ENCODE results near the gene PKNOX1.
"Not testable (repeated sequence)": the region's sequence is repeated elsewhere in the genome, so short reads cannot be mapped to it uniquely, and the experiment has no call there.

Gene PKNOX1

DNA sequence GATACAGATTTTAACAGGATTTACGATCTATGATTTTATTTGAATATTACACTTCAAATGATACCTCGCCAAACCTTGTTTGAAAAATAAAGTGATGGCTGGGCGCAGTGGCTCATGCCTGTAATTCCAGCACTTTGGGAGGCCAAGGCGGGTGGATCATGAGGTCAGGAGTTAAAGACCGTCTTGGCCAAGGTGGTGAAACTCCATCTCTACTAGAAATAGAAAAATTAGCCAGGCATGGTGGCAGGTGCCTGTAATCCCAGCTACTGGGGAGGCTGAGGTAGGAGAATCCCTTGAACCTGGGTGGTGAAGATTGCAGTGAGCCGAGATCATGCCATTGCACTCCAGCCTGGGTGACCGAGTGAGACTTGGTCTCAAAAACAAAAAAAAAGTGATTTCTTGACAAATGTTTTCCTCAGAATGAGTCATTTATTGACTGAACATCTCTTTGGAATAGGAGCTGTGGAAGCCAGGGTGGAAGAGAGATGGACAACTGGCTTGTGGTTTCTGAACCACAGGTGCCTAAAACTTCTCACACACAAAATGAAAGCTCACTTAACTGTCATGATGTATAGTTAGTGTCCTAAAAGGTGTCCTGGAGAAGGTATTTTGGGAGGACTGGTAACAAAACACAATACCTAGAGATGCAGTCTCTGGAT lies 11.9 kb downstream of the PKNOX1 start:
- DNase-seq = no peak

DNA sequence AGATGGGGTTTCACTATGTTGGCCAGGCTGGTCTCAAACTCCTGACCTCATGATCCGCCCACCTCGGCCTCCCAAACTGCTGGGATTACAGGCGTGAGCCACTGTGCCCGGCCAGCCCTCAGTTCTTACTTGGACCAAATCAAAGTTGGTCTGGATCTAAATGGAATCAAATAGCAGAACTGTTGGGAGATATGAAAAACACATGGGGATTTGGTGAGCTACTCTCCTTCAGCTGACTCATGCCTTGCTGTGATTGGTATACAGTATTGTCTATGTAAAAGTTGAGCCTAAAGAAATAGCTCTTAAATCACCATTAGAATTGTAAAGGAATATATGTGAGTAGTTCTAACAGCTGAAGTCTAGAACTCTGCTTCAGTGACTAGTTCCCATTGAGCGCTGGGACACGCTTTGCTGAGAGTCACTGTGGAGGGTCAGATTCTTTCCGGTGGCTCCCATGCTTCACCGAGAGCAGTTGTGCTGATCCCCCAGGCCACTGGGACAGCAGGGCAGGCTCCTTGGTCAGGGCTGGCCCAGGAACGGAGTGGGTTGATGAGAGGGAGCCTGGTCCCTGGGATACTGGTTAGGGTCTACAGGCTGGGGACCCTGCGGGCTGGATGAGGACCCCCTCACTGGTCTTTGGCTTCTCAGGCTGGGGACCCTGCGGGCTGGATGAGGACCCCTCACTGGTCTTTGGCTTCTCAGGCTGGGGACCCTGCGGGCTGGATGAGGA lies 14.0 kb downstream of the PKNOX1 start:
- DNase-seq = no peak

DNA sequence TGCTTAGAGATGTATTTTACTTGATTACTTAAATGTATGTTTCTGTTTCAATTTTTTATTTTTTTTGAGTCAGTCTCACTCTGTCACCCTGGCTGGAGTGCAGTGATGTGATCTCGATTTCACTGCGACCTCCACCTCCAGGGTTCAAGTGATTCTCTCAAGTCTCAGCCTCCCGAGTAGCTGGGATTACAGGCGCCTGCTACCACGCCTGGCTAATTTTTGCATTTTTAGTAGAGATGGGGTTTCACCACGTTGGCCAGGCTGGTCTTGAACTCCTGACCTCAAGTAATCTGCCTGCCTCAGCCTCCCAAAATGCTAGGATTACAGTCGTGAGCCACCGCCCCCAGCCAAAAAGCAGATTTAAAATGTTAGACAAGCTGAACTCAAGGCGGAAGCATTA lies 15.0 kb downstream of the PKNOX1 start:
- DNase-seq = not testable (repeated sequence)

DNA sequence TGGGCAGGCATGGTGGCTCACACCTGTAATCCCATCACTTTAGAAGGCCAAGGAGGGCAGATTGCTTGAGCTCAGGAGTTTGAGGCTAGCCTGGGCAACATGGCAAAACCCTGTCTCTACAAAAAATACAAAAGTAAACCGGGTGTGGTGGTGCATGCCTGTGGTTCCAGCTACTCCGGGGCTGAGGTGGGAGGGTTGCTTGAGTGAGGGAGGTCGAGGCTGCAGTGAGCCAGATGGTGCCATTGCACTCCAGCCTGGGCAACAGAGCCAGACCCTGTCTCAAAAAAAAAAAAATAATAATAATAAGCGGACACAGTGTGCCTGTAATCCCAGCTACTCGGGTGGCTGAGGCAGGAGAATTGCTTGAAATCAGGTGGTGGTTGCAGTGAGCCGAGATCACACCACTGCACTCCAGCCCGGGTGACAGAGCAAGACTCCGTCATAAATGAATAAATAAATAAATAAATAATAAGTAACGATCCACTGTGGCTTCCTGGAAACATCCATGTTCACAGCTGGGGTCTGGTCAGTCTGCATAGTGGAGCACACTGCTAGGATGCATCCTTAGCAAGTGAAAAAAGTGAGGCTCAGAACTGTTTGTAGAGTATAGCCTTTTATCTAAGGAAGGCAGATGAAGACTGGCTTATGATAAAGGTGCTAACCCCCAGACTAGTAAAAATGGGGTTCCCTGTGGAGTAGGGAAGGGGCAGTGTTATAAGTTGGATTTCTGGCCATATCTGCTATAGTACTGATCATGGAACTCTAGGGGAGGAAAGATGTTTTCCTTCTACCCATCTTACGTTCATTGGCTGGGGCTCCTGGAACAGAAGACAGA lies 15.7 kb downstream of the PKNOX1 start:
- peak in 1 of 2 donors; percentile 17 for DNase-seq

DNA sequence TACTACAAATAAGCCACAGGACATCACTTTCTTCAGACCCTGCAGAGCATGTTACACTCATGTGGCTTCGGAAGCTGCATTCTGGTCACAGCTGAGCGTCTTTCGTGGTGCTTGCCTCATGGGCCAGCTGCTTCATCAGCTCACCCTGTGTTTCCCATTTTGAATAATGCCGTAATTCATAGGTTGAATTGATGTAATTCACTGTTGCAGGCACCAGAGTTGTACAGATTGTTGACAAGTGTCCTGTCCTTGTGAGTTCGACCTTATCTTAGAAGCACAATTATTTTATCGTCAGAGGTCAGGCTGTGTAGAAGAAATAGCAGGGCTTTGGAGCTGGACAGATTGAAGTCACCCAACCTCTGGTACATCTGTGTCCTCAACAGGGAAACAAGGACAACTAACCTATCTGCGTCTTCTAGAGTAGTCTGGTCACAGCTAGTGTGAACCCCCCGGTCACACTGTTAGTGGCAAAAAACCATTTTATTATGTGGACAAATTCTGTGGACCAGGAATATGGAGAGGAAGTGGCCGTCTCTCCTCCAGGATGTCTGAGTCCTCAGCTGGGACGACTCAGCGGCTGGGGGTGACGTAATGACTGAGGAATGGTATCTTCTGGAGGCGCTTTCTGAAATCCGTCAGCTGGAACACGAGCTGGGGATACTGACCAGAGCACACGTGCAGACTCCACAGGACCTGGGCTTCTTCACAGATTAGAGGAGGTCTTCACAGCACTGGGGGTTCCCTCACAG lies 17.8 kb downstream of the PKNOX1 start:
- no peak for DNase-seq

DNA sequence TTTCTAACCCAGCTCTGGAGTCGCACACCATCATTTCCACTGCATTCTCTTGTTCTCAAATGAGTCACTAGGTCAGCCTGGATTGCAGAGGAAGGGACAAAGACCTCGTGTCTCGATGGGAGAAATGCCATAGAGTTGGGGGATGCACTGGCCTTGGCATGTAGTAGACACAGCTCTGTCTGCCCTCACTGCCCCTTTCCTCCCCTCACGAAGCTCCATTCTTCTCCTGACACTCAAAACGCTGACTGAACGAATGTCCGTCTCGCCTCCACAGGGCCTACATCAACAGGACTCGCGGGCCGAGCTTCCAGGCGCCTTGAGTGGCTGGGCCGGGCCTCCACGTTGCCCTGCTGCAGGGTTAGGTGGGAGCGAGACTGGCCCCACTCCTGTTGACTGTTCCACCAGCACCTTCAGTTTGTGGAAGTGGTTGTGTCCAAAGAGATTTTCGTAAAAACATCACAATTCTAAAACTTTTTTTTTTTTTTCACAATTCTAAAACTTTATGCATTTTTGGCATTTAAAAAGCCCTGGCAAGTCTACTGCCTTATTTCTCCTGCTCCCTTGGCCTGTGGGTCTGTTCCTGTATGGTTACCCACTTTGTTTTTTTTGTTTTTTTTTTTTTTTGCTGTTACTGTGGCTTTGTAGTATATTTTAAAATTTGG lies 18.8 kb downstream of the PKNOX1 start:
- DNase-seq = no peak

DNA sequence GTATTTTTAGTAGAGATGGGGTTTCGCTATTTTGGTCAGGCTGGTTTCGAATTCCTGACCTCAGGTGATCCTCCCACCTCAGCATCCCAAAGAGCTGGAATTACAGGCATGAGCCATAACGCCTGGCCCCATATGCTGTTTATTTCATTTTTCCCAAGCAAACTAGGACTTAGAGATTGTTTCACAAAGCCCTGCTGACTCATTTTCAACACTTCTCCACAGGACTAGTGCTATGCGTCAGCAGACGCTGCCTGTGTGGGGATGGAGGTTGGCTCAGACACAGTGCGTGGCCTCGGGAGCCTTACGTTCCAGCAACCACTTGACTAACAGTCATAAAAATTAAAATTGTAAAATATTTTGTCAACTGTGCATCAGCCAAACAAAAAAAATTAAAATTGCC lies 22.7 kb downstream of the PKNOX1 start:
- DNase-seq = no peak

DNA sequence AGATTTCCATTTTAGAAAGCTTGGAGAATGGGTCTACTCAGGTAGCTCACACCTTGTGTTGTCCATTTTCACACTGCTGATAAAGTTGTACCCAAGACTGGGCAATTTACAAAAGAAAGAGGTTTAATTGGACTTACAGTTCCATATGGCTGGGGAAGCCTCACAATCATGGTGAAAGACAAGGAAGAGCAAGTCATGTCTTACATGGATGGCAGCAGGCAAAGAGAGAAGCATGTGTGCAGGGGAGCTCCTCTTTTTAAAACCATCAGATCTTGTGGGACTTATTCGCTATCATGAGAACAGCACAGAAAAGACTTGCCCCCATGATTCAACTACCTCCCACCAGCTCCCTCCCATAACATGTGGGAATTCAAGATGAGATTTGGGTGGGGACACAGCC lies 23.6 kb downstream of the PKNOX1 start:
- not testable (repeated sequence) for DNase-seq

DNA sequence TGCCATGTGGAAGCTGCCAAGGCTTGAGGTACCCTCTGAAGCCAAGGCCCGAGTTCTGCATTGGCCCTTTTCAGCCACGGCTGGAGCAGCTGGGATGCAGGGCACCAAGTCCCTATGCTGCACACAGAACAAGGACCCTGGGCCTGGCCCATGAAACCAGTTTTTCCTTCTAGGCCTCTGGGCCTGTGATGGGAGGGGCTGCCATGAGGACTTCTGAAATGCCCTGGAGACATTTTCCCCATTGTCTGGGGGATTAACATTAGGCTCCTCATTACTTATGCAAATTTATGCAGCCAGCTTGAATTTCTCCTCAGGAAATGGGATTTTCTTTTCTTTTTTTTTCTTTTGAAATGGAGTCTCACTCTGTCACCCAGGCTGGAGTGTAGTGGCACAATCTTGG lies 24.8 kb downstream of the PKNOX1 start:
- not testable (repeated sequence) for DNase-seq

DNA sequence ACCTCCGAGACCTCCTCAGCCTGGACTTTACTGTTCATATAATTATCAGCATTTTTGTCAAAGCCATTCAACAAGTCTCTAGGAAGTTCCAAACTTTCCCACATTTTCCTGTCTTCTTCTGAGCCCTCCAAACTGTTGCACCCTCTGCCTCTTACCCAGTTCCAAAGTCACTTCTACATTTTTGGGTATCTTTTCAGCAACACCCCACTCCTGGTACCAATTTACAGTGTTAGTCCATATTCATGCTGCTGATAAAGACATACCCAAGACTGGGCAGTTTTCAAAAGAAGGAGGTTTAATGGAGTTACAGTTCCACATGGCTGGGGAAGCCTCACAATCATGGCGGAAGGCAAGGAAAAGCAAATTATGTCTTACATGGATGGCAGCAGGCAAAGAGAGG lies 25.7 kb downstream of the PKNOX1 start:
- DNase-seq = not testable (repeated sequence)

DNA sequence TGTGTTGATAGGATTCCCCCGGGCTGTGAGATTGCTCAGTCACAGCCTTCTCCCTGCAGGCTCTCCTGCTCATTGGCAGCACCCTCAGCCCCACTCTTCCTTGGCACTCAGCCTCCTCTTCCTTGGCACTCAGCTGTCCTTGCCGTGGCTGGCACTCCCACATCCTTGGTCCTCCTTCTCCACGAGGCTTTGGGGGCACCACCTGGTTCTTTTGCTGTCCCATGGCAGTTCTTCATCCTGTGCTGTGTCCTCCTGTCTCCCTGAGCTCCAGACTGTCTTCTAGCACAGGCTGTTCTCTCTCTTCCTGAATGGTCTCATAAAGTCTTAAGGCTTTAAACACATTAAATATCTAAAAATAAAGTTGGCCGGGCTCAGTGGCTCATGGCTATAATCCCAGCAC lies 27.0 kb downstream of the PKNOX1 start:
- no peak for DNase-seq

DNA sequence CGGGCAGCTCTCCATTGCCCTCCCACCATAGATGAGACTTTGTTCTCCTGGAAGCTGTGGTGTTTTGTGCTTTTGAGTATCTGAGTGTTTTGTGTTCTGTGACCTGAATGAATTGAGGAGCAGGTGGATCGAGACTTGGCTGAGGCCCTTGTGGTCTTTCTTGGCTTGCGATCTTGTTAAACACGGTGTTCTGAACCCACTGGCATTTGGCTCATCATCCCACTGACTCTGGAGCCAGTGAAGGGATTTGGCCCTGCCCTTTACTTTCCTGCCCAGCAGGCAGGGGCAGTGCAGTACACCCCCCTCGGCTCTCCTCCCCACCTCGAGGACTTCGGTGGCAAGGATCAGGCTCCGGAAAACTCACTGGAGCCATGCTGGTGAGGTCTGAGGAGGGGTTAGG lies 30.6 kb downstream of the PKNOX1 start:
- no peak for DNase-seq

DNA sequence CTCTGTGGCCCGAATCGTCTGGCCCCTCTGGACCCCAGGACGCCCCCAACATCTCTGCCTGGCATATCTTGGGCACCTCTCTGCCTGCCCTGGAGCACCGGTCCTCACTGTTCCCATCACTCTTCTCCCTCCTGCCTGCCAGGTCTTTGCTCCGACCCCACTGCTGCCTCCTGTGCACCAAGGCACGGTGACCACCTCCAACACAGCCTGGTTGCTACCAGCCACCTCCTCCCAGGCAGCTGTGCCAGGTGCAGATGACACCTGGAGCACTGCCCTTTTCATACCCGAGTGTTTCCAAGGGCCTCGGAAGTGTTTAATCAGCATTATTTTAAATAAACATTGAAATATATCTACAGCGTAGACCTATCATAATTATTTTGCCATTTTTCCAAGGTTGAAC lies 31.3 kb downstream of the PKNOX1 start:
- no peak for DNase-seq

DNA sequence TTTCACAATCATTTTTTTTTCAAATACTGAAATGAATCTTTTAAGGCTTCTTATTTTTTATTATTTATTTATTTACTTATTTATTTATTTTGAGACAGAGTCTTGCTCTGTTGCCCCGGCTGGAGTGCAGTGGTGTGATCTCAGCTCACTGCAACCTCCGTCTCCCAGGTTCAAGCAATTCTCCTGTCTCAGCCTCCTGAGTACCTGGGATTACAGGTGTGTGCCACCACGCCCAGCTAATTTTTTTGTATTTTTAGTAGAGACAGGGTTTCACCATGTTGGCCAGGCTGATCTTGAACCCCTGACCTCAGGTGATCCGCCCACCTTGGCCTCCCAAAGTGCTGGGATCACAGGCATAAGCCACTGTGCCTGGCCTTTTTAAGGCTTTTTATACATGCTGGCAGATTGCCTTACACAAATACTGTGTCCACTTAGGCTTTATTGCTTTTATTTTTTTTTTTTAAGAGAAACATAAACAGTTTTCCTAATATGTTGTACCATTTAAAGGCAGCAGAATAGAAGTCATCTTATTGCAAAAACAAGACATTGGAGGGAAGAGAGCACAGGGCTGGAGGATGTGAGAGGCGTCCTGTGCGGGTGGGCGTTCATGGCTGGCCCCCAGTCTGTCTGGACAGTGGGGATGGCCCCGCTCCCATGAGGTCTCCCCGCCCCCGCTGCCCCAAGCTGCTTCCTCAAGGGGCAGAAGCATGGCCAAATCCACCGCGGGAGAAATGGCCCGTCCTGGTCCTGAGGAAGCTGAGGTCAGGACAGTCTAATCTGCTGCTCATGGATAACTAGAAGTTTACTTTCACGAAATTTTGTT lies 31.9 kb downstream of the PKNOX1 start:
- DNase-seq = not testable (repeated sequence)

DNA sequence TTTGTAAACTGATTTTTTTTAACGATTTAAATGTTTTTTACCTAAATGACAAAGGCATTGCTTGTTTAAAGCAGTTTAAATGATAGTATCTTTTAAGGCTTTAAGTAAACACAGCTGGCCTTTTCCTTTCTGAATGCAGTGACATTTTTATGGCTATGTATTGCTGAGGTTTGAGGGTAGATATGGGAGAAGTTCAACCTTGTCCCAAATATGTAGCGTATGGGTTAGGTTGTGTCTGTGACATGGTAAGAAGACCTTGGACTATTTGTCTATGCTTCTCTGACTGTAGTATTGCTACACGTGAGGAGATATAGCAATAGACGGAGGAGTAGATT lies 32.5 kb downstream of the PKNOX1 start:
- DNase-seq = no peak

DNA sequence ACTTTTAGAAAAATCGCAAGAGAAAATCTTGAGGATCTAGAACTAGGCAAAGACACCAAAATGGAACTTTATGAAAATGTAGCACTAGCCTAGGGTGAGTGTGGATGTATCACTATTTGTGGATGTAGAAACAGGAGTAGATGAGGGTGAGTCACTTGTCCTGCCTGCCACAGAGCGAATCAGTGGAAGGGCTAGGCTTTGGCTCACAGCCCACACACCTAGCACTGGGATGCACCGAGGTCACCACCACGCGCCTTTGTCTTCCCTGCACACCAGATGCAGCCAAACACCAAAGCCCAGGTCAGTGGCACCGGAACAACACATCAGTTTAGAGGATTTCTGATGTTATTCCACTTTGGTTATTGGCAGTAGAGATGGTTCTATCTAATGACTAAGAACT lies 38.2 kb downstream of the PKNOX1 start:
- no peak for DNase-seq

DNA sequence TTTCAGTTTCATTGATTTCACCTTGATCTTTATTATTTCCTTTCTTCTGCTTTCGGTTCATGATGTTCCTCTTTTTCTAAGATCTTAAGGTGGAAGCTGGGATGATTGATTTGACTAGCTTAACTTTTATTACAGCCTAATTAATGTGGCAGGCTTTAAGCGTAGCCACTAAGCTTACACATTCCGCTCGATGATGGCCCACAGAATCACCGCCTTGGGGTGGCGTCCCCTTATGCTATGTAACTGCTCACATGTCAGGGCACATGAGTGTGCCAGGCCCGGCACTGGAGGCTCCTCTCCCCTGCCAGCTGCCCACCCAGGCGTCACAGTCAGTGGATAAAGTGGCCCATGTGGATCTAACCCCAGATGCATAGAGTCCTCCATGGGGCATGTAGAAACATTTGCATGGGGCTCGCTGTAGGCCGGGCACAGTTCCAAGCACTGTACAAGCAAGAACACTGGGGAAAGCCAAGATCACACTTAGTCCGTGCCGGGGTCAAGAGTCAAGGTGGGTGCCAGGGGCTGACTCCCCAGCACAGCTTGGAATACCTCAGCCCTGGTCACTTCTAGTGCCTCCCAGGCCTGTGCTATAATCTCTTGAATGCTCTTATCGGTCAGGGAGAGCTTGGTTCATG lies 41.7 kb downstream of the PKNOX1 start:
- DNase-seq = no peak

DNA sequence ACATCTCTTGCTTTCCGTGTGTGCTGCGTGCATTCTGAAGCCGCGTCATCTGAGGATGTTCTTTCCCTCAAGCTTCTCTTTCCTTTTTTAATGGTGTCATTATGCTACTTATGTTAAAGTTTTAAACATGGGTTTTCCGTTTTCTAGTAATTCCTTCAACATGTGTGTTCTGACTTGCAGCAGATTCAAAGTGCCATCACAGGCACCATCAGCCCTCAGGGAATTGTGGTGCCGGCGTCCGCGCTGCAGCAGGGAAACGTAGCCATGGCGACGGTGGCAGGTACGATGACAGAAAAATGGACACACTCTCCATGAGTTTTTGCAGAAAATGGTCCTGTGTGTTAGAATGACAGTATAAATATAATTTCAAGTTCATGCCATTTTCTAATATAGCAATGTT lies 42.4 kb downstream of the PKNOX1 start:
- DNase-seq = no peak

DNA sequence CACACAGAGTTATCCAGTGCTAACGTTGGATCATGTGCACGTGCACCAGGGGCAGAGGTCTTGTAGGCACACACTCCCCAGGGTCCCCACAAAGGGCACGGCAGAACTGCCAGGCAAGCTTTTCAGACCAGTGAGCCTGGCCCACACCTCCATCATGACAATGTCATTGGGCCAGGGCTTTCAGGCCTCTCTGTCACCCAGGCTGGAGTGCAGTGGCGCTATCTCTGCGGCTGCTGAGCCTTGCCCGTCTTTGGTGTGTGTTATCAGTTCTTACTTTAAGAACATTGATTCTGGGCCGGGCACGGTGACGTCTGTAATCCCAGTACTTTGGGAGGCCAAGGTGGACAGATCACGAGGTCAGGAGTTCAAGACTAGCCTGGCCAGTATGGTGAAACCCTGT lies 44.2 kb downstream of the PKNOX1 start:
- DNase-seq = no peak

DNA sequence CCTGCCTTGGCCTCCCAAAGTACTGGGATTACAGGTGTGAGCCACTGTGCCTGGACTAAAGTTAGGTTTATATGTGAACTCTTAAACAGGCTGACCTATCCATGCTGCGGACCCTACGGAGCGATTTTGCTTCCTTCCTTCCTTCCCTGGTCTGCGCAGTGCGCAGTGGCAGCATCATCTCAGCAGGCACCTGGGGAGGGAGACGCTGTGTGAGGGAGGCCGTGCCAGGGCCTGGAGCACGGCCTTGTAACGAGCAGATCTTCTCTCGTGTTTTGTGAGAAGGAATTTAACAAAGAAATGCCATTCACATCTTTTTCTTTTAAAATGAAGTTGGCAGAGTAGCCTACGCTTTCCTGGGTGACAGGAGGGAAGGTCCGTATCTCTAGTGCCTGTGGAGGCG lies 45.8 kb downstream of the PKNOX1 start:
- no peak for DNase-seq

DNA sequence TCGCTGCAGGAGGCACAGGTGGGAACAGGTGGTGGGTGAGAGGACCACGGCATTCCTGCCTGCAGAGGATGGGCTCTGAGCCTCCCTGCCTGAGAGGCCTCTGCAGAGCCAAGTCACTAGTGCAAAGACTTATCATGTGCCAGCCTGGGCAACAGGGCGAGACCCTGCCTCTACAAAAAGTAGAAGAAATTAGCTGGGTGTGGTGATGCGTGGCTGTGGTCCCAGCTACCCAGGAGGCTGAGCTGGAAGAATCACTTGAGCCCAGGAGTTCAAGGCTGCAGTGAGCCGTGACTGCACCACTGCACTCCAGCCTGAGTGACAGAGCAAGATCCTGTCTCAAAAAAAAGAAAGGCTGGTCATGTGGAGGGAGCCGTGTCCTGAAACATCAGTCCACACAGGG lies 46.4 kb downstream of the PKNOX1 start:
- no peak for DNase-seq

Measured in CD4-positive, alpha-beta T cell treated with Interleukin-4 for 1 hour (primary cell).